Lower leg skin (tissue), 4 donors: ENCODE results near the gene LRRC53. TPM values are rescaled to one million over a fixed set of nuclear protein-coding genes. Genes with fewer than 3 reads are reported as not detected.

Experiments used
- DNase-seq, 2 donors: peaks; one replicate each; pipeline ENCODE4 v3.0.0-alpha.2; 2019; ENCODE audit warnings: low spot score in 2 of 2
- H3K4me3 ChIP-seq: fragments of 200-600 bp; sonication (generic); 2 replicates; pipeline ENCODE4 v1.5.1; 2017; ENCODE audit warnings: mild to moderate bottlenecking, low read depth; ENCODE audit not compliant: poor library complexity, severe bottlenecking
- POLR2A ChIP-seq, 2 donors: fragments of 450-650 bp; IDR thresholded peaks; one replicate each; pipeline ENCODE4 v1.6.1; 2016 to 2017; ENCODE audit warnings: antibody characterized with exemption in 2 of 2, mild to moderate bottlenecking in 1 of 2, moderate library complexity in 1 of 2
- WGBS, 2 donors: methylation state at CpG; one replicate each; pipeline ENCODE4 v1.1.5; 2018; 5-methylcytosine and 5-hydroxymethylcytosine counted together
- intact Hi-C: fragments of 100-400 bp; cut with DNase I; formaldehyde crosslinking; loops from one replicate; pipeline ENCODE4 v1.15.0; 2023; ENCODE audit warnings: low total_unique reads
- total RNA-seq, 4 donors: library from RNA; depleted of rRNA; stranded (reverse); fragments of >200 nt; gene quantifications; one replicate each; pipeline ENCODE4 v1.1.0, GENCODE V29; 2016
- TF ChIP-seq, protein P1 (sequence below), 3 donors: fragments of 450-650 bp; IDR thresholded peaks; one replicate each; pipeline ENCODE4 v1.5.1; 2016; ENCODE audit warnings: antibody characterized with exemption in 3 of 3, mild to moderate bottlenecking in 3 of 3, moderate library complexity in 2 of 3

Gene LRRC53
- total RNA-seq, 4 donors from 2014 or later: not detected

- intact Hi-C loops: no loop called here
- TF ChIP-seq, protein P1, sequence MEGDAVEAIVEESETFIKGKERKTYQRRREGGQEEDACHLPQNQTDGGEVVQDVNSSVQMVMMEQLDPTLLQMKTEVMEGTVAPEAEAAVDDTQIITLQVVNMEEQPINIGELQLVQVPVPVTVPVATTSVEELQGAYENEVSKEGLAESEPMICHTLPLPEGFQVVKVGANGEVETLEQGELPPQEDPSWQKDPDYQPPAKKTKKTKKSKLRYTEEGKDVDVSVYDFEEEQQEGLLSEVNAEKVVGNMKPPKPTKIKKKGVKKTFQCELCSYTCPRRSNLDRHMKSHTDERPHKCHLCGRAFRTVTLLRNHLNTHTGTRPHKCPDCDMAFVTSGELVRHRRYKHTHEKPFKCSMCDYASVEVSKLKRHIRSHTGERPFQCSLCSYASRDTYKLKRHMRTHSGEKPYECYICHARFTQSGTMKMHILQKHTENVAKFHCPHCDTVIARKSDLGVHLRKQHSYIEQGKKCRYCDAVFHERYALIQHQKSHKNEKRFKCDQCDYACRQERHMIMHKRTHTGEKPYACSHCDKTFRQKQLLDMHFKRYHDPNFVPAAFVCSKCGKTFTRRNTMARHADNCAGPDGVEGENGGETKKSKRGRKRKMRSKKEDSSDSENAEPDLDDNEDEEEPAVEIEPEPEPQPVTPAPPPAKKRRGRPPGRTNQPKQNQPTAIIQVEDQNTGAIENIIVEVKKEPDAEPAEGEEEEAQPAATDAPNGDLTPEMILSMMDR (IDR thresholded peaks at IDR 0.05): no peak
- no peak for TF ChIP-seq POLR2A (IDR thresholded peaks at IDR 0.05)
- H3K4me3 ChIP-seq: no peak overlapping the region
- 81 to 88% methylated on average over 6 of the region's 6 CpGs for WGBS, 2 donors
- no peak for DNase-seq
Observed at GRCh38 chr1:74517599-74518051, 5.2 kb upstream of the LRRC53 start.

DNA sequence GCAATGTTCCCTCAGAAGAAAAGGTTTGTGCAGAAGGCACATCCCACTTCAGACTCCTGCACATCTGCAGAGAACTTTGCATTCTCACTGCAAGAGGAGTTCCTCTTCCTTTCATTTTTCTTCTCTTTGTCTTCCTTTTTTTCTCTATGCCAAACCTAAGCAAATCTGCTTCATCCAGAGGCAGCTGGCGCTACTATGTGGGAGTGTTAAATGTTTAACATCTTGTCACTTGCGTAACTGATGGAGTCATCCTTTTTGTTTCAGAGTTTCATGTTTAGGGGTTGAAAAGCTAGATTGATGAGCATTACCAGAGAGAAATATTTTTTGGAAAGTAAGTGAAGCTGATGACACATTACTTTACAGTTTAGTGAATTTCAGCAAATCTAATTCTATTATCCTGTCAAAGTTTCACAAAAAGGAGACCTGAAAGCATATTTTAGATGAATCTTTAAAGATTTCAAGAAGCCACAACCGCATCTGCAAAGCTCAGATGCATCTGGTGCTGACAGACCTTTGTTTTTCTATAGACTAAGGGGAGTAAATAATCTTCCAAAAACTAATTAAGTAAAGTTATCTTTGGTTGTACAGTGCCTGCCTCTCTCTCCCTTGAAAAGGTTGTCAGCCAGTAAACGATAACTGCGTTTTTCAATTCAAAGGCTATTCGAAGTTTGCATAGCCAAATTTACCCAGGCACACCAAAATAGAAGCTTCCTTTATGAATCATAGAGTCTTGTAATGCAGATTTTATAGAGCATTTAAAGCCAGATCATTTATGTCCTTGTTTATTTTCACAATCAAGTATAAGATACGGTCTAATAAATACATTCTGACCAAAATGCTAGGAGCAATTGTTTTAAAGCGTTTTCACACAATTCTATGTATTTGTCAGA, 1.2 kb upstream of the LRRC53 start:
- DNase-seq: no peak
- TF ChIP-seq POLR2A (IDR thresholded peaks at IDR 0.05): no peak
- TF ChIP-seq, protein P1 (IDR thresholded peaks at IDR 0.05): no peak
- no peak overlapping the region for H3K4me3 ChIP-seq
- intact Hi-C loops: no loop called here
- WGBS, 2 donors: 65 to 68% methylated on average over 8 of the region's 8 CpGs

DNA sequence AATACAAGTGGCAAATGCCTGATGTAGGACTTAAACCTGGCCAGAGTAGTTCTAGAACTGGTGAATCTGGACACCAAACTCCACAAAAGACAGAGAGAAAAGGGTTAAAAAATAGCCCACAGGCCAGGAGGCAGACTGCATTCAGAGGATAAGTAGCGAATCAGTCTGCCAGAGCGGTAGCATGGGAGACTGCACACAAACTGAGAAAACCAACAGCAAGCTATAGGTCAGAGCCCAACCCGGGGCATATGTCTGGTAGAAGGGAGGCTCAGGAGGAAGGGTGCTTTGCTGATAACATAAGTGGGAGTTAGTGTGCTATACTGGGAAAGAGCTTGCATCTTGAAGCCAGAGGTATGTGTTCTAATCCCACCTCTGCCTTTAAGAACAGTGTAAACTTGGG, 4.0 kb downstream of the LRRC53 start:
- DNase-seq: no peak
- TF ChIP-seq, protein P1 (IDR thresholded peaks at IDR 0.05): no peak
- TF ChIP-seq POLR2A (IDR thresholded peaks at IDR 0.05): no peak
- intact Hi-C loops: no loop called here
- H3K4me3 ChIP-seq: no peak overlapping the region
- WGBS, 2 donors: 40 to 49% methylated on average over 3 of the region's 3 CpGs

GRCh38 chr1:74505928-74506710, 6.3 kb downstream of the LRRC53 start:
- no peak for DNase-seq
- no peak for TF ChIP-seq POLR2A (IDR thresholded peaks at IDR 0.05)
- TF ChIP-seq, protein P1 (IDR thresholded peaks at IDR 0.05): no peak
- intact Hi-C loops: no loop called here
- 69 to 80% methylated on average over 8 of the region's 8 CpGs for WGBS, 2 donors
- H3K4me3 ChIP-seq: no peak overlapping the region

DNA sequence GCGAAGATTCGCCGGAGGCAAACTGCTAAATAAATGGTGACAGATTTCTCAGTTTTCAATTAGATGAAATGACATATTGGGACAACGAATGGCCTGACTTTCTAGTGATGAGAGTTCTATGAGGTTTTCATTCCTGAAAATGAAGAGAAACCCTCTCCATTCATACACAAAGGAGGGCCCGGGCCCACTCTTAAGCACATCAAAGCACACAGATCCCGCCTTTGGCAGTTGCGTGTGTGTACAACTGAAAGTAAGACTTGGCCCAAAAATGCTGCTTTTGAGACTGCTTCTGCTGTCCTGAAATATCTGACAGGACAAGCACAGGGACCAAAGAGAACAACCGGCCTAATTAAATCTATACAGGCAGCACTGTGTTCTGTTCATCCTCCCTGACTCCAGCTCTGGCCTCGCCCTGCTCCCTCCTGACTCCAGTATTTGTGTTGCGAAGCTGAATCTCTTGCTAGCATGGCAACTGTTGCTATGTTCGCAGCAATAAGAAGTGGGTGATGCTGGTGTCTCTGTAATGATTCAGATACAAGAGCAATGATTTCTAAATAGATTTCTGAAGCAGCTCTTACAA, 7.4 kb downstream of the LRRC53 start:
- no peak overlapping the region for H3K4me3 ChIP-seq
- 61 to 65% methylated on average over 11 of the region's 11 CpGs for WGBS, 2 donors
- TF ChIP-seq, protein P1 (IDR thresholded peaks at IDR 0.05): no peak
- no peak for TF ChIP-seq POLR2A (IDR thresholded peaks at IDR 0.05)
- no peak for DNase-seq
- intact Hi-C loops: no loop called here
